GM21423 (cell line): ENCODE data around the gene KY.

Experiments used
- ATAC-seq: cut with Tn5 transposase; IDR thresholded peaks from one replicate; pipeline ENCODE4 v1.9.1; 2021; ENCODE audit warnings: mild to moderate bottlenecking, moderate library complexity; ENCODE audit not compliant: unreplicated experiment

The KY gene, protein sequence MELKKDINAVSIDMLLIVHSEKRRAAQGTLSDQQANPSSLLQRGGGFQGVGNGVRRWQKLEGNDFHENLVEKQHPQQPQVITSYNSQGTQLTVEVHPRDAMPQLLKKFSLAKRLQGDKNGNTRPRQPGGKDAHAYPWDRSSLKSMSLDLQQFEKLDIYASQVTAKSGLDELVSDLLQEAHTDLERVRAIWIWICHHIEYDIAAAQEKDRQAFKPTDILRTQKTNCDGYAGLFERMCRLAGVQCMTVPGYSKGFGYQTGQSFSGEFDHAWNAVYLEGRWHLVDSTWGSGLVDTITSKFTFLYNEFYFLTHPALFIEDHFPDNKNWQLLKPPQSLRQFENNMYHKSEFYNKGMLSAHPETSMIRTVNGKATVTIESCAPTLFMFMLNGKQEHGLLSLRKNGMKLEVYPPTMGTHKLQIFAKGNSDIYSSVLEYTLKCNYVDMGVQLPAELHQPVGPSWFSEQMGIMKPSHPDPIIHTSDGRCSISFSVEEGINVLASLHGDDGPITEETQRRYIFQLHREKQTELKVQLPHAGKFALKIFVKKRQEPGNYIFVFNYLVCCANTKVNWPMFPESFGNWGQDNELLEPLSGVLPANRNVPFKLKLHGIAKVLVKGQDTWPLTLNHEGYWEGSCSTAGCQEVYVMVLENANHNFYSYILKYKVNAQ

DNA sequence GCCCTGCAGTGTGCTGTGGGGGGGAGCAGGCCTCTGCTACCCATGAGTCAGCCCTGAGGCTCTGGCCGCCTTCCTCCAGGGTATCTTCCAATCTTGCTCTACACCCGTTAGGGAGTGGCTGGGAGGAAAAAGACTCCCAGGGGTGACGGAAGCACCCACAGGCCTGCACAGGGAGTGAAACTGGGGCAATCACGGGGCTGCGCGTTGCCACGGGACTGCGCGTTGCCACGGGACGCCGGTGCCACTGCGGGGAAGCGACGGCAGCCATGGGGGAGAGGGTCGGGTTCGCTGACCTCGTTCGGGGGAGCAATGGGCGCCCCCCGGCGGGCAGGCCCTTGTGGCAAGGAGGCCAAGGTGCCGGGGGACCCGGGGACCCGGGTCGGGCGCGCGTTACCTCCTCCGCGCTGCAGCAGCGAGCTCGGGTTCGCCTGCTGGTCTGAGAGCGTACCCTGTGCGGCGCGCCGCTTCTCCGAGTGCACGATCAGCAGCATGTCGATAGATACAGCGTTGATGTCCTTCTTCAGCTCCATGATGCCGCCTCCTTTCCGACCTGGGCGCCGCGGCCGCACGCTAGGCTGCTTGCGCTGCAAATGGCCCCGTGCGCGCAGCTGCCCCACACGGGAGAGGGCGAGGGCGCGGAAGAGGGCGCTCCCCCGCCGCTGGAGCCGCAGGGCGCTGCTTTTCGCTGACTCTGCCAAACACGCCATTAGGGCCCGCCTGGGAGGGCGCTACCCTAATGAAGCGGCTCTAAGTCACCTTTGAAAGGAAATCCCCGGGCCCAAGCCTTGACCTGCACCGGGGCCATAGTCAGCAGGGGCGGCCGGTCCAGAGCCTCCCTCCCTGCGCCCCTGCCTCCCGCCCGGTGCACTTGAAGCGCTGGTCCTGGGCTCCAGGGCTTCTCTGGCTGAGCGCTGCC is at the start of gene KY:
Gene KY (minus strand): TSS at position 592 of the 916 bp plus-strand sequence. CDS start 62 bp downstream, at position 530.
- no peak for ATAC-seq

GRCh38 chr3:134699721-134700120 is 48.9 kb upstream of the KY start:
- no peak for ATAC-seq

- ATAC-seq = no peak
These were observed 48.4 kb upstream of the KY start for GRCh38 chr3:134699141-134699711.

GRCh38 chr3:134697830-134698689 is 47.2 kb upstream of the KY start:
- no peak for ATAC-seq

GRCh38 chr3:134696155-134696554 is 45.3 kb upstream of the KY start:
- no peak for ATAC-seq

DNA sequence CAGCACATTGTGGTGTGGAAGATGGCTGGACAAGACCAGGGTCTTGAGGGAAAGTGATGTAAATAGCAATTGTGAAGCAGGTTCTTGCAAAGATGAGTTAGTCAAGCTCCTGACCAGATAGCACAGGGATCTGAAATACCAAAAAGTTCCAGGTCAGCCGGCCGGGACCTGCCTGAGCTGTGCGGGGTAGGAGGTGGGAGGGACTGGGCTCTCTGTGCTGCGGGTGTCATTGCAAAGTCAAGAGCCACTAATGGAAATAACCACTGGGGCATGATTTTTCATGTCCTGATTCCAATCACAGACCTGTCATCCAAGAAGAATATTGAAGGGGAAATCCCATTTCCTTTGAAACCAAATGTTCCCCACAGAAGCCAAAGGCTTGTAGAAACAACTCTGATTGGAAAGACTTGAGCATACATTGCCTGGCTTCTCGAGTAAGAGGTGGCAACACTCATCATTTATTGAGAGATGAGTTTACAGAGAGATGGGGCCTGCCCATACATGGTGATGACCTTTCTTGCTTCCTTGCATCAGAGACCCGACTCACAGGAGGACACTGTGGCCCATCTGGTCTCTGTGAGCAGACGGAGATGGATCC is 44.2 kb upstream of the KY start:
- ATAC-seq = no peak

GRCh38 chr3:134694466-134694865 is 43.6 kb upstream of the KY start:
- ATAC-seq = no peak

DNA sequence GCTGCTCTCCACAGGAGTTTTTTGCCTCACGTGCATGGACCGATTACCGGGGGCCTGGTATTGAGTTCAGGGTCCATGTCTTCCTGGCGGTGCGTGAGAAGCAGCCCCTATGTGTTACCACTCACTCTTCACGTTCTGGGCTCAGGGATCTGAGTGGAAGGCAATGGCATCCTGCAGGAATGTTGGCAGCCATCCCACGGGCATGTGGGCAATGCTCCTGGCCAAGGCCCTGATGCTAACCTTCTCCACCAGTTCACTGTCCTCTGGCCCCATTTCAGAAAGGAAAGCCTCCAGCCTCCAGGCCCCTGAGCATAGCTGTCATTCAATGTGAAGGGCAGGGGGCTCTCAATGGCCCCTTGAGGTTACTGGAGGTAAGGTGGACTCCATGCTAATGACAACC is 43.0 kb upstream of the KY start:
- ATAC-seq = no peak

DNA sequence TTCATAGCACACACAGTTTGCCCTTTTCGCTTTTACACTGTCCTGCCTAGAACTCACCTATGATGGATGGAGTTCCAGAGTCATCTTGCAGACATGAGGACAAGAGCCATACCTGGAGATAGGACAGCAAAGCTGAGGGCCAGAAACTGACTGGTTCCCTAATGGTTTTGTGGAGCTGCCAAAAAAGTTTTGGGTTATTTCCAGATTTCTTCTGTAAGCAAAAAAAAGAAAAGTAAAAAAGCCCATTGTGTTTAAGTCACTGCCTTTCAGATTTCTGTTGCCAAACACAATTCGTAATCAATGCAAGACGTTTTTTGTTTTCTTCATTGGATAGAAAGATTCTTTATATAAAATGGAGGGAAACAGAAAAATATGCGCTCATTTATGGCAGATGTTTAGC is 42.4 kb upstream of the KY start:
- no peak for ATAC-seq

- no peak for ATAC-seq
These were observed 39.4 kb upstream of the KY start for GRCh38 chr3:134690226-134690625.

DNA sequence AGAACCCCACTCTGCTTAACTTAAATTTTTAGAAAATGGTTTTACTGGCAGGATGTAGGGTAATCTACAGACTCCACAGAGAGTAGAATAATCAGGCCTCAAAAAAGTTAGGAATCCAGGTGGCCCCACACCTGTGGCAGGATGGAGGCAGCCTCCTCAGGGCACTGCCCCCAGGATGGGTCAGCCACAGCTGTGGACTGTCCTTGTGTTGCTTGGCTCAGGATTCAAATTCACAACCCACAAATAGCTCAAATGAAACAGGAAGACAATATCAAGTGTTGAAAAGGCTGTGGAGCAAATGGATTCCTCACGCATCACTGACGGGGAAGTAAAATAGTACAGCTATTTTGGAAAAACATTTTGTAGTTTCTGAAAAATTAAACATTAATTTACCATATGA is 36.8 kb upstream of the KY start:
- ATAC-seq = no peak

DNA sequence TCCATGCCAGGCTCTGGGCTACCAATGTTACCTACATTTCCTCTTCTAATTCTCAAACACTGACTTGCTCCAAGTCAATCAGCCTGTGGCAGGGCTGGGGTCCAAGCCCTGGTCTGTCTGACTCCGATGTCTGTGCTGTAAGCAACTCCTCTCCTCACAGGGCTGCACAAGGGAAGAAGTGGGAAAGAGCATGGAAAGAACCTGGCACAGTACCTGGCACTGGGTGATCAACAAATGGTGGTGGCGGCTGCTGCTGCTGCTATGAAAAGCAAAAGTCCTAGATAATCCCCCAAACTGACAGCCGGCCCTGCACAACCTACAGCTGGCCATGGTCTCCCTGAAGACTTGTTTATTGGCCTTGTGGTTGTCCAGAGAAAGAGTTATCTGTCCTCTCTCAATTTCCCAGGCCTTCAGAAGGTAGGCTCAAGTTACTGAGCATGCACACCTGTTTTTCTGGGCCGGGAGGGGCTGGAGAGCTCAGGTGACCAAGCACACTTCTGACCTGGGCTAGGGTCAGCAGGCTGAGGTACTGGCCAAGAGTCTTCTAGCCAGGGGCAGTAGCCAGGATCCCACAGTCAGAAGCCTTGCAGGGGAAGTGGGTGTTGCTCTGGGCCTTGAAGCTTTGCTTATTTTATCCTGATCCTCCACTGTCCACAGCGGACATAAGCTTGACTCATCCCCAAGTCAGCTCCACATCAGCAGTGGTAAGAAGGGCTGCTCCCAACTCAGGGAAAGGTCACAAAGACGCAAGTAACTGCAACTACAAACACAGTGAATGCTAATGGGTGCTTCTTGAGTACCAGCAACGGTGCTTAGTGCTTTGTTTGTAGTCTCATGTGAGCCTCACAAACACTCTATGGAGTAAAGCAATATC is 35.3 kb upstream of the KY start:
- no peak for ATAC-seq

GRCh38 chr3:134682196-134682880 is 31.5 kb upstream of the KY start:
- ATAC-seq = no peak

DNA sequence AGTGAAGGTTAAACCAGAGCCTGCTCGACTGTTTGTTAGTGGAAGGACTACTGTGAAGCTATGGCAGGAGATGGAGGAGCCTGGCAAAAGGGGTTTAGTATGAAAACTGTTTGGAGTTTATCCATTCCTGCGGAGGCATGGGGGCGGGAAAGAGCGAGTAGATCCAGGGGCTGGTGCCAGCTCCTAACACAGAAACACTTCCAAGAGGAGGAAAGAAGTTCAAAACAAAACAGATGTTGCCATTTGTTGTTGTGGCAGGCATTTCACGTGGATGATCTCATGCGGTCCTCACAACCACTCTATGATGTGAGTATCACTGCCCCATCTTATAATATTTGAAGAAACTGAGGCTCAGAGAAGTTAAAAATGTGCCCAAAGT is 30.7 kb upstream of the KY start:
- no peak for ATAC-seq

DNA sequence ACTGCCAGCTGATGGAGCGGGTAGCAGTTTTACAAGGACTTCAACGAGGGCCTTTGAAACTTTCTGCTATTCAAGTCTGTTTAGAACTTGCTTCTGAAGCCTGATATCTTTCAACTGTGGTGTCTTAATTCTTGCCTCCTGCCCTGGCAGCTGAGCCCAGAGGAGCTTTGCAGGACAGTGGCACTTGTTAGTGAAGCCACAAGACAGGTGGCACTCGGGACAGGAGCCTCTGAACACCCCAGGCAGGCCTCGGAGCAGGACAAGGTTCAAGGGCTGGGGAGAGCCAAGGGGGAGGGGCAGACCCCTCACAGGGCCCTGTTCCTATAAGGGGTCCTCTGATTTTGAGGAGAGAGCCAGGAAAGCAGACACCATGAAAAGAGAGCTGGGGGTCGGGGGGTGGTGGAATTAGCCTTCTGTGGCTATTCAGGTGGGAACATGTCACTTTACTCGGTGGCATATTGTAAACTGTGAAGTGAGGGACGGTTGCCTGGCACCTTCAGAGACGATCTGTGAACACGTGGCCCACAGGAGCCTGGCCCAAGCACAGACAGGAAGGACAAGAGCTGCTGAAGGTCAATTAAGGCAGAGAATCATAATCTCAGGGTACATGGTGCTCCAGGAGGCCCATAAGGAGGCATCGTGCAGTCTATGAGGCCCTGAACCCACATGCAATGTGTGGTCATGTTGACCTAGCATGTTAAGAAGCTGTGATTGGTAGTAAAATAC is 30.1 kb upstream of the KY start:
- no peak for ATAC-seq

DNA sequence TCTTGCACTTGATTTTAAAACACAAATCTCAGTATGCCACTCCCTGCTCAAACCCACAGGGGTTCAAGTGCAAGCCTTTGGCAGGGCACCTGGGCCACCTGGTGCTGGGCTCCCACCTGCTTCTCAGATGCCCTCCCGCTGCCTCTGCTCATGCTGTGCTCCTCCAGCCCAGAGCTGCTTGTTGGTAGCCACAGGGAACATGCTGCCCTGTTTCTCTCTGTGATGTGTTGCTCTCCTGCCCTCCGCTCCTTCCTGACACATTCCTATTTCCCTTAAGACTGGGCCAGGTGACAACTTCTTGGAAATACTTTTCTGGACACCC is 27.1 kb upstream of the KY start:
- no peak for ATAC-seq

- no peak for ATAC-seq
These were observed 26.6 kb upstream of the KY start for GRCh38 chr3:134677196-134677986.
